GM12878 (cell line): ENCODE measurements around the gene TTC33. TPM values are rescaled to one million over a fixed set of nuclear protein-coding genes. Genes with fewer than 3 reads are reported as not detected.

Experiments
- BACH1 ChIP-seq: fragments of 450-650 bp; IDR thresholded peaks from 2 replicates; pipeline ENCODE4 v1.6.1; 2017; ENCODE audit warnings: mild to moderate bottlenecking, borderline replicate concordance
- EP300 ChIP-seq, 2 experiments: fragments of 150-350 bp in 1 of 2; IDR thresholded peaks; 2 replicates each; pipeline ENCODE4 v1.6.1; 2011 to 2012; ENCODE audit warnings: low read depth in 2 of 2, low read length in 2 of 2, borderline replicate concordance in 1 of 2, improper control_type of control experiment in 1 of 2, inconsistent platforms in 1 of 2; ENCODE audit not compliant: control insufficient read depth in 1 of 2
- ESRRA ChIP-seq: IDR thresholded peaks from 2 replicates; pipeline ENCODE4 v1.6.1; 2012; ENCODE audit warnings: mild to moderate bottlenecking, low read length, improper control_type of control experiment
- IKZF1 ChIP-seq: fragments of 450-650 bp; conservative IDR thresholded peaks from 2 replicates; pipeline ENCODE4 v1.6.1; 2017; ENCODE audit warnings: antibody characterized with exemption, mild to moderate bottlenecking
- JUND ChIP-seq: IDR thresholded peaks from 2 replicates; pipeline ENCODE4 v1.6.1; 2012; ENCODE audit warnings: low read depth, mild to moderate bottlenecking, low read length, improper control_type of control experiment, moderate library complexity
- KLF5 ChIP-seq: fragments of 450-650 bp; IDR thresholded peaks from 2 replicates; pipeline ENCODE4 v1.6.1; 2014; ENCODE audit warnings: mild to moderate bottlenecking; ENCODE audit not compliant: partially characterized antibody
- MEF2B ChIP-seq: fragments of 450-650 bp; IDR thresholded peaks from 2 replicates; pipeline ENCODE4 v1.6.1; 2018; ENCODE audit warnings: mild to moderate bottlenecking, moderate library complexity; ENCODE audit not compliant: partially characterized antibody, poor library complexity, severe bottlenecking
- MTA2 ChIP-seq: fragments of 450-650 bp; IDR thresholded peaks from 2 replicates; pipeline ENCODE4 v1.6.1; 2016; ENCODE audit warnings: low read depth, mild to moderate bottlenecking, moderate library complexity
- NR2C2 ChIP-seq: IDR thresholded peaks from 2 replicates; pipeline ENCODE4 v1.6.1; 2011; ENCODE audit warnings: borderline replicate concordance, low read depth; ENCODE audit not compliant: control insufficient read depth, insufficient read length
- RBBP5 ChIP-seq: fragments of 200-600 bp; sonication (generic); conservative IDR thresholded peaks from 2 replicates; pipeline ENCODE4 v1.6.1; 2016
- SMARCA5 ChIP-seq: fragments of 450-650 bp; IDR thresholded peaks from 2 replicates; pipeline ENCODE4 v1.6.1; 2017; ENCODE audit warnings: mild to moderate bottlenecking
- SRF ChIP-seq, 2 experiments: IDR thresholded peaks; 2 replicates each; pipeline ENCODE4 v1.6.1; 2011; ENCODE audit warnings: low read depth in 2 of 2, low read length in 2 of 2, mild to moderate bottlenecking in 1 of 2, moderate library complexity in 1 of 2
- TCF12 ChIP-seq: IDR thresholded peaks from 2 replicates; pipeline ENCODE4 v1.6.1; 2011; ENCODE audit warnings: low read depth, mild to moderate bottlenecking, low read length
- ZNF207 ChIP-seq: fragments of 450-650 bp; IDR thresholded peaks from 2 replicates; pipeline ENCODE4 v1.6.1; 2014; ENCODE audit warnings: antibody characterized with exemption, mild to moderate bottlenecking, borderline replicate concordance
- polyA plus RNA-seq, 11 experiments: library from polyadenylated mRNA; depleted of rRNA in 4 of 11; unstranded in 6 of 11; stranded (reverse) in 5 of 11; fragments of >200 nt; fragmentation: Nextera tagmentation in 4 of 11; fragmentation: Illumina TruSeq in 1 of 11; extraction: Ambion mirVana in 4 of 11; extraction: Trizol in 1 of 11; gene quantifications; 1 replicate in 1 of 11; 2 replicates in 10 of 11; pipeline versions ENCODE4 v1.2.1 to v1.2.3, GENCODE V29; 2011 to 2016; ENCODE audit warnings: inconsistent platforms in 2 of 11, missing spikeins in 2 of 11, low read depth in 1 of 11
- total RNA-seq, 4 experiments: library from RNA; depleted of rRNA in 3 of 4; stranded (reverse); fragments of >200 nt in 3 of 4; fragmentation: Illumina TruSeq in 1 of 4; extraction: Trizol in 1 of 4; gene quantifications; 2 replicates each; pipeline versions ENCODE4 v1.2.1 to v1.2.3, GENCODE V29; 2013 to 2021
- TF ChIP-seq, protein P1 (sequence below): fragments of 450-650 bp; IDR thresholded peaks from 2 replicates; pipeline ENCODE4 v1.6.1; 2017; ENCODE audit warnings: antibody characterized with exemption, mild to moderate bottlenecking, moderate library complexity
- TF ChIP-seq, protein P2 (sequence below): IDR thresholded peaks from 2 replicates; pipeline ENCODE4 v1.6.1; 2012; ENCODE audit warnings: mild to moderate bottlenecking, low read depth, low read length

TTC33 gene
- total and polyA plus RNA-seq, 10 of the 15 experiments (the other 5 are each of a cell fraction or from before 2014, with no cell fraction given) = 7.9 to 22.3 (median 14.6) TPM

DNA sequence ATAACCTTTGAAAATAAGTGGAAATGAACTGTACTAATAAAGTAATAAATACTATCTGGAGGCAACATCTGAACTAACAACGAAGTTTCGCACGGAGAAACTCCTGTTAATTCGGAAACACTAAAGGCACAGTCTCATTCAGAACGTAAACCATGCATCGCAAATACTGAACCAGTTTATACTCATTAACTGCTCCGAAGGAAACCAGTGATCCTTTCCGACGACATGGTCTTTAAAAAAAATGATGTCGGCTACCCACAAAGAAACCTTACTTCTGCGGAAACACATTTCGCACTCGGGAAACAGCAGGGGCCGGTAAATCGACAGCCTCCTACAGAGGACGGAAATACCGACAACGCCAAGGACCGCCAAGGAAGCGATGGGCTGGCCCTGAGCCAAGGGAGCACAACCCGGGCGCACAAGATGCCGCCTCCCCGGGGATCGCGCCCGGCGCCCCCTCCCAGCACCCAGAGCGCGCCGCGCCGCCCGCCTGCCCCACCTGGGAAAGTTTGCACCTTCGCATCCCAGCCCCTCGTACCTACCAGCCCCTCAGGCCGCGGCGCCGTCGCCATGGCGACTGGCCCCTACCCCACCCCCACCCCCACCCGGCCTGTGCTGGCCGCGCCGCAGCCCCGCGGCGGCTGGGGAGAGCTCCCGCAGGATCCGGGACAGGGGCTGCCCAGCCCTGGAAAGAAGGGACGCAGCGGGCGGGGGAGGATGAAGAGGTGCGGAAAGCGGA lies 41.7 kb upstream of the TTC33 start (continued):
- TF ChIP-seq, protein P1, sequence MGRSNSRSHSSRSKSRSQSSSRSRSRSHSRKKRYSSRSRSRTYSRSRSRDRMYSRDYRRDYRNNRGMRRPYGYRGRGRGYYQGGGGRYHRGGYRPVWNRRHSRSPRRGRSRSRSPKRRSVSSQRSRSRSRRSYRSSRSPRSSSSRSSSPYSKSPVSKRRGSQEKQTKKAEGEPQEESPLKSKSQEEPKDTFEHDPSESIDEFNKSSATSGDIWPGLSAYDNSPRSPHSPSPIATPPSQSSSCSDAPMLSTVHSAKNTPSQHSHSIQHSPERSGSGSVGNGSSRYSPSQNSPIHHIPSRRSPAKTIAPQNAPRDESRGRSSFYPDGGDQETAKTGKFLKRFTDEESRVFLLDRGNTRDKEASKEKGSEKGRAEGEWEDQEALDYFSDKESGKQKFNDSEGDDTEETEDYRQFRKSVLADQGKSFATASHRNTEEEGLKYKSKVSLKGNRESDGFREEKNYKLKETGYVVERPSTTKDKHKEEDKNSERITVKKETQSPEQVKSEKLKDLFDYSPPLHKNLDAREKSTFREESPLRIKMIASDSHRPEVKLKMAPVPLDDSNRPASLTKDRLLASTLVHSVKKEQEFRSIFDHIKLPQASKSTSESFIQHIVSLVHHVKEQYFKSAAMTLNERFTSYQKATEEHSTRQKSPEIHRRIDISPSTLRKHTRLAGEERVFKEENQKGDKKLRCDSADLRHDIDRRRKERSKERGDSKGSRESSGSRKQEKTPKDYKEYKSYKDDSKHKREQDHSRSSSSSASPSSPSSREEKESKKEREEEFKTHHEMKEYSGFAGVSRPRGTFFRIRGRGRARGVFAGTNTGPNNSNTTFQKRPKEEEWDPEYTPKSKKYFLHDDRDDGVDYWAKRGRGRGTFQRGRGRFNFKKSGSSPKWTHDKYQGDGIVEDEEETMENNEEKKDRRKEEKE = no peak
- TF ChIP-seq SMARCA5 (no peak), KLF5 (no peak), IKZF1 (peak; percentile 64), EP300 (IDR thresholded peaks at IDR 0.05; ENCODE audit: borderline replicate concordance in 1 of 2, control insufficient read depth in 1 of 2, low read depth in 2 of 2, low read length in 2 of 2) (0 out of 4 replicates have a peak, but pooled peaks of 1 of the 2 experiments have one; percentile 13), MTA2 (no peak), BACH1 (no peak), ZNF207 (no peak), RBBP5 (no peak), ESRRA (no peak), TCF12 (no peak), SRF (IDR thresholded peaks at IDR 0.05; ENCODE audit: low read depth in 2 of 2, low read length in 2 of 2) (no peak), JUND (no peak), NR2C2 (no peak), MEF2B (peak; percentile 39)
- TF ChIP-seq, protein P2, sequence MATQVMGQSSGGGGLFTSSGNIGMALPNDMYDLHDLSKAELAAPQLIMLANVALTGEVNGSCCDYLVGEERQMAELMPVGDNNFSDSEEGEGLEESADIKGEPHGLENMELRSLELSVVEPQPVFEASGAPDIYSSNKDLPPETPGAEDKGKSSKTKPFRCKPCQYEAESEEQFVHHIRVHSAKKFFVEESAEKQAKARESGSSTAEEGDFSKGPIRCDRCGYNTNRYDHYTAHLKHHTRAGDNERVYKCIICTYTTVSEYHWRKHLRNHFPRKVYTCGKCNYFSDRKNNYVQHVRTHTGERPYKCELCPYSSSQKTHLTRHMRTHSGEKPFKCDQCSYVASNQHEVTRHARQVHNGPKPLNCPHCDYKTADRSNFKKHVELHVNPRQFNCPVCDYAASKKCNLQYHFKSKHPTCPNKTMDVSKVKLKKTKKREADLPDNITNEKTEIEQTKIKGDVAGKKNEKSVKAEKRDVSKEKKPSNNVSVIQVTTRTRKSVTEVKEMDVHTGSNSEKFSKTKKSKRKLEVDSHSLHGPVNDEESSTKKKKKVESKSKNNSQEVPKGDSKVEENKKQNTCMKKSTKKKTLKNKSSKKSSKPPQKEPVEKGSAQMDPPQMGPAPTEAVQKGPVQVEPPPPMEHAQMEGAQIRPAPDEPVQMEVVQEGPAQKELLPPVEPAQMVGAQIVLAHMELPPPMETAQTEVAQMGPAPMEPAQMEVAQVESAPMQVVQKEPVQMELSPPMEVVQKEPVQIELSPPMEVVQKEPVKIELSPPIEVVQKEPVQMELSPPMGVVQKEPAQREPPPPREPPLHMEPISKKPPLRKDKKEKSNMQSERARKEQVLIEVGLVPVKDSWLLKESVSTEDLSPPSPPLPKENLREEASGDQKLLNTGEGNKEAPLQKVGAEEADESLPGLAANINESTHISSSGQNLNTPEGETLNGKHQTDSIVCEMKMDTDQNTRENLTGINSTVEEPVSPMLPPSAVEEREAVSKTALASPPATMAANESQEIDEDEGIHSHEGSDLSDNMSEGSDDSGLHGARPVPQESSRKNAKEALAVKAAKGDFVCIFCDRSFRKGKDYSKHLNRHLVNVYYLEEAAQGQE = no peak
